Measurements from ENCODE around the gene ZNF567.

The ZNF567 gene

GRCh38 chr19:36748431-36749275, 61.2 kb downstream of the ZNF567 start:
- TF ChIP-seq TAF1 (IDR thresholded peaks at IDR 0.05; ENCODE audit: borderline replicate concordance, insufficient read depth, low read length) (no peak), FOXP2 (optimal IDR thresholded peaks at IDR 0.05; ENCODE audit: borderline replicate concordance, extremely low read depth, extremely low read length, insufficient read depth) (no peak), SIN3A (IDR thresholded peaks at IDR 0.05; ENCODE audit: borderline replicate concordance, insufficient read depth, low read length) (no peak), REST (IDR thresholded peaks at IDR 0.05; ENCODE audit: insufficient read depth in 1 of 2, low read depth in 2 of 2, low read length in 2 of 2) (no peak), POLR2AphosphoS5 (IDR thresholded peaks at IDR 0.05; ENCODE audit: low read depth, low read length) (no peak)

GRCh38 chr19:36750066-36750691, 62.8 kb downstream of the ZNF567 start:
- no peak for TF ChIP-seq SIN3A (IDR thresholded peaks at IDR 0.05; ENCODE audit: borderline replicate concordance, insufficient read depth, low read length)
- TF ChIP-seq FOXP2 (optimal IDR thresholded peaks at IDR 0.05; ENCODE audit: borderline replicate concordance, extremely low read depth, extremely low read length, insufficient read depth), result no peak
- no peak for TF ChIP-seq POLR2AphosphoS5 (IDR thresholded peaks at IDR 0.05; ENCODE audit: low read depth, low read length)
- no peak for TF ChIP-seq TAF1 (IDR thresholded peaks at IDR 0.05; ENCODE audit: borderline replicate concordance, insufficient read depth, low read length)
- no peak for TF ChIP-seq REST (IDR thresholded peaks at IDR 0.05; ENCODE audit: insufficient read depth in 1 of 2, low read depth in 2 of 2, low read length in 2 of 2)
